Cardiac muscle cell (in vitro differentiated cells and primary cell): ENCODE data around the gene SLC9C1. TPM values are rescaled to one million over a fixed set of nuclear protein-coding genes. Genes with fewer than 3 reads are reported as not detected.

Experiments used
- DNase-seq, 2 donors: peaks; one replicate each; pipeline versions ENCODE4 v3.0.0 to v3.0.0-alpha.2; 2010 to 2017; ENCODE audit warnings: low read depth in 1 of 2, low spot score in 1 of 2
- H3K27ac ChIP-seq: fragments of 200-600 bp; sonication (generic); 2 replicates; pipeline ENCODE4 v1.5.1; 2016
- H3K27me3 ChIP-seq: fragments of 200-600 bp; sonication (generic); 2 replicates; pipeline ENCODE4 v1.6.0; 2016; ENCODE audit warnings: control low read depth
- H3K36me3 ChIP-seq: fragments of 200-600 bp; sonication (generic); 2 replicates; pipeline ENCODE4 v1.5.1; 2016; ENCODE audit warnings: control low read depth
- H3K4me1 ChIP-seq: fragments of 200-600 bp; sonication (generic); 2 replicates; pipeline ENCODE4 v1.8.1; 2017; ENCODE audit warnings: low read depth, mild to moderate bottlenecking, mixed run types
- H3K4me3 ChIP-seq: fragments of 200-600 bp; sonication (generic); 2 replicates; pipeline ENCODE4 v1.5.1; 2016; ENCODE audit warnings: mild to moderate bottlenecking
- H3K9me3 ChIP-seq: fragments of 200-600 bp; sonication (generic); 2 replicates; pipeline ENCODE4 v1.5.1; 2017; ENCODE audit warnings: low read depth, mild to moderate bottlenecking, control low read depth
- CTCF ChIP-seq: IDR thresholded peaks from 2 replicates; pipeline ENCODE4 v1.5.1; 2012; ENCODE audit warnings: low read depth, mild to moderate bottlenecking, low read length
- polyA plus RNA-seq: library from polyadenylated mRNA; unstranded; fragments of >200 nt; fragmentation: Nextera tagmentation; extraction: Ambion mirVana; gene quantifications from 2 replicates; pipeline ENCODE4 v1.2.1, GENCODE V29; 2016
- total RNA-seq: library from RNA; depleted of rRNA; stranded (reverse); fragments of >200 nt; gene quantifications from 2 replicates; pipeline ENCODE4 v1.2.3, GENCODE V29; 2016

The SLC9C1 gene
- total and polyA plus RNA-seq, 2 experiments from 2014 or later = 0.12 to 0.22 TPM

- TF ChIP-seq CTCF = no peak
- no peaks in the 10 kb centered on the region for H3K36me3 ChIP-seq
- DNase-seq = no peak
- H3K27me3 ChIP-seq = no peaks in the 10 kb centered on the region
- H3K4me3 ChIP-seq = no peak overlapping the region
- H3K9me3 ChIP-seq = no peaks in the 10 kb centered on the region
- no peaks in the 10 kb centered on the region for H3K4me1 ChIP-seq
- H3K27ac ChIP-seq = no peak overlapping the region
These were observed 40.6 kb downstream of the SLC9C1 start for GRCh38 chr3:112253301-112253971.

GRCh38 chr3:112247900-112248299 is 46.1 kb downstream of the SLC9C1 start:
- DNase-seq = no peak
- Histone ChIP-seq H3K36me3 (no peaks in the 10 kb centered on the region), H3K9me3 (no peaks in the 10 kb centered on the region), H3K27me3 (no peaks in the 10 kb centered on the region), H3K27ac (no peak overlapping the region), H3K4me3 (no peak overlapping the region), H3K4me1 (no peaks in the 10 kb centered on the region)
- TF ChIP-seq CTCF = no peak

- no peak overlapping the region for H3K27ac ChIP-seq
- no peak overlapping the region for H3K4me3 ChIP-seq
- no peaks in the 10 kb centered on the region for H3K9me3 ChIP-seq
- no peak for TF ChIP-seq CTCF
- H3K4me1 ChIP-seq = no peaks in the 10 kb centered on the region
- no peaks in the 10 kb centered on the region for H3K27me3 ChIP-seq
- no peaks in the 10 kb centered on the region for H3K36me3 ChIP-seq
- no peak for DNase-seq
These were observed 46.7 kb downstream of the SLC9C1 start for GRCh38 chr3:112247350-112247749.

GRCh38 chr3:112233083-112233482 is 60.9 kb downstream of the SLC9C1 start:
- TF ChIP-seq CTCF = no peak
- Histone ChIP-seq H3K9me3 (no peaks in the 10 kb centered on the region), H3K27me3 (no peaks in the 10 kb centered on the region), H3K36me3 (no peaks in the 10 kb centered on the region), H3K4me3 (no peak overlapping the region), H3K4me1 (no peaks in the 10 kb centered on the region), H3K27ac (no peak overlapping the region)
- DNase-seq = no peak

GRCh38 chr3:112231727-112232126 is 62.3 kb downstream of the SLC9C1 start:
- Histone ChIP-seq H3K4me1 (no peaks in the 10 kb centered on the region), H3K9me3 (no peaks in the 10 kb centered on the region), H3K4me3 (no peak overlapping the region), H3K36me3 (no peaks in the 10 kb centered on the region), H3K27ac (no peak overlapping the region), H3K27me3 (no peaks in the 10 kb centered on the region)
- DNase-seq = no peak
- no peak for TF ChIP-seq CTCF
